ENCODE results near the gene GNAS.

GRCh38 chr20:58829531-58829941 is 23.0 kb upstream of the GNAS start:
- TF ChIP-seq CTCF (IDR thresholded peaks at IDR 0.05) (peak in 1 of 3 donors; percentile 15), POLR2A (IDR thresholded peaks at IDR 0.05) (no peak), POLR2AphosphoS5 (IDR thresholded peaks at IDR 0.05) (no peak)
